Vagina (tissue), 2 donors: Measurements from ENCODE around the gene GDF9. TPM values are rescaled to one million over a fixed set of nuclear protein-coding genes. Genes with fewer than 3 reads are reported as not detected.

Experiments
- DNase-seq, 2 donors: peaks; one replicate each; pipeline ENCODE4 v3.0.0-alpha.2; 2017; ENCODE audit errors: extremely low spot score in 2 of 2
- H3K27ac ChIP-seq: fragments of 200-600 bp; sonication (generic); one replicate; pipeline ENCODE4 v1.5.1; 2019
- H3K27me3 ChIP-seq: fragments of 200-600 bp; sonication (generic); one replicate; pipeline ENCODE4 v1.5.1; 2019
- H3K36me3 ChIP-seq, 2 donors: fragments of 200-600 bp; sonication (generic); one replicate each; pipeline ENCODE4 v1.5.1; 2017 to 2019
- H3K4me1 ChIP-seq: fragments of 200-600 bp; sonication (generic); one replicate; pipeline ENCODE4 v1.5.1; 2019
- H3K4me3 ChIP-seq, 2 donors: fragments of 200-600 bp; sonication (generic); 1 replicate in 1 of 2; 2 replicates in 1 of 2; pipeline ENCODE4 v1.5.1; 2016 to 2019
- H3K9me3 ChIP-seq: fragments of 200-600 bp; sonication (generic); one replicate; pipeline ENCODE4 v1.5.1; 2019
- CTCF ChIP-seq, 3 experiments: fragments of 450-650 bp in 2 of 3; fragments of 200-600 bp in 1 of 3; sonication (generic) in 1 of 3; IDR thresholded peaks; one replicate each; pipeline ENCODE4 v1.5.1; 2017 to 2019; ENCODE audit warnings: antibody characterized with exemption in 3 of 3, mild to moderate bottlenecking in 2 of 3, moderate library complexity in 2 of 3
- POLR2A ChIP-seq, 2 donors: fragments of 450-650 bp; IDR thresholded peaks; one replicate each; pipeline ENCODE4 v1.6.1; 2017; ENCODE audit warnings: antibody characterized with exemption in 2 of 2, mild to moderate bottlenecking in 2 of 2, moderate library complexity in 2 of 2
- POLR2AphosphoS5 ChIP-seq, 2 donors: sonication (generic); formaldehyde crosslinking; IDR thresholded peaks; one replicate each; pipeline ENCODE4 v1.9.0; 2017; ENCODE audit warnings: antibody characterized with exemption in 2 of 2, mild to moderate bottlenecking in 2 of 2, low read depth in 1 of 2; ENCODE audit not compliant: insufficient read depth in 1 of 2
- intact Hi-C: fragments of 100-400 bp; cut with DNase I; formaldehyde crosslinking; loops from one replicate; pipeline ENCODE4 v1.15.1; 2023
- total RNA-seq: library from RNA; depleted of rRNA; stranded (reverse); fragments of >200 nt; gene quantifications from one replicate; pipeline ENCODE4 v1.2.3, GENCODE V29; 2016

The GDF9 gene
- total RNA-seq, 1 donor from 2014 or later: not detected

- TF ChIP-seq POLR2AphosphoS5 (IDR thresholded peaks at IDR 0.05; ENCODE audit: insufficient read depth in 1 of 2, low read depth in 1 of 2) (no peak), POLR2A (IDR thresholded peaks at IDR 0.05) (no peak), CTCF (IDR thresholded peaks at IDR 0.05) (no peak)
- intact Hi-C loops: no loop called here
- no peak for DNase-seq
- no peak overlapping the region for H3K27ac ChIP-seq
- H3K36me3 ChIP-seq: no peaks in the 10 kb centered on the region
- H3K4me1 ChIP-seq: peaks cover 18% of the 10 kb centered on the region
- no peak overlapping the region for H3K4me3 ChIP-seq
- H3K27me3 ChIP-seq: peaks cover 4% of the 10 kb centered on the region
- H3K9me3 ChIP-seq: no peaks in the 10 kb centered on the region
Observed at GRCh38 chr5:132816554-132816953, 49.7 kb downstream of the GDF9 start.

GRCh38 chr5:132816083-132816482, 50.2 kb downstream of the GDF9 start:
- H3K4me1 ChIP-seq: peaks cover 18% of the 10 kb centered on the region
- H3K27ac ChIP-seq: no peak overlapping the region
- peaks cover 4% of the 10 kb centered on the region for H3K27me3 ChIP-seq
- TF ChIP-seq CTCF (IDR thresholded peaks at IDR 0.05) (no peak), POLR2AphosphoS5 (IDR thresholded peaks at IDR 0.05; ENCODE audit: insufficient read depth in 1 of 2, low read depth in 1 of 2) (no peak), POLR2A (IDR thresholded peaks at IDR 0.05) (no peak)
- no peaks in the 10 kb centered on the region for H3K36me3 ChIP-seq
- intact Hi-C loops: no loop called here
- no peak overlapping the region for H3K4me3 ChIP-seq
- no peaks in the 10 kb centered on the region for H3K9me3 ChIP-seq
- no peak for DNase-seq

- intact Hi-C loops: no loop called here
- H3K9me3 ChIP-seq: no peaks in the 10 kb centered on the region
- H3K36me3 ChIP-seq: no peaks in the 10 kb centered on the region
- no peak overlapping the region for H3K27ac ChIP-seq
- peaks cover 4% of the 10 kb centered on the region for H3K27me3 ChIP-seq
- DNase-seq: no peak
- H3K4me3 ChIP-seq: no peak overlapping the region
- peaks cover 18% of the 10 kb centered on the region for H3K4me1 ChIP-seq
- TF ChIP-seq POLR2A (IDR thresholded peaks at IDR 0.05): no peak
- no peak for TF ChIP-seq POLR2AphosphoS5 (IDR thresholded peaks at IDR 0.05; ENCODE audit: insufficient read depth in 1 of 2, low read depth in 1 of 2)
- no peak for TF ChIP-seq CTCF (IDR thresholded peaks at IDR 0.05)
Observed at GRCh38 chr5:132815454-132815853, 50.8 kb downstream of the GDF9 start.

GRCh38 chr5:132814503-132815294, 51.6 kb downstream of the GDF9 start:
- Histone ChIP-seq H3K9me3 (no peaks in the 10 kb centered on the region), H3K27ac (no peak overlapping the region), H3K4me3 (peak overlapping the region; percentile 35 to 37), H3K27me3 (peaks cover 4% of the 10 kb centered on the region), H3K36me3 (no peaks in the 10 kb centered on the region), H3K4me1 (peaks cover 14% of the 10 kb centered on the region)
- no peak for DNase-seq
- TF ChIP-seq CTCF (IDR thresholded peaks at IDR 0.05): no peak
- no peak for TF ChIP-seq POLR2A (IDR thresholded peaks at IDR 0.05)
- no peak for TF ChIP-seq POLR2AphosphoS5 (IDR thresholded peaks at IDR 0.05; ENCODE audit: insufficient read depth in 1 of 2, low read depth in 1 of 2)
- intact Hi-C loops: no loop called here
